EL (cell line): Measurements from ENCODE around the gene ASCC3.
"Not testable (repeated sequence)": the region's sequence is repeated elsewhere in the genome, so short reads cannot be mapped to it uniquely, and the experiment has no call there.

Experiments
- DNase-seq: peaks from one replicate; pipeline ENCODE4 v3.0.0-alpha.2; 2016

Gene ASCC3

GRCh38 chr6:100803264-100804045 lies 77.7 kb downstream of the ASCC3 start:
- no peak for DNase-seq

DNA sequence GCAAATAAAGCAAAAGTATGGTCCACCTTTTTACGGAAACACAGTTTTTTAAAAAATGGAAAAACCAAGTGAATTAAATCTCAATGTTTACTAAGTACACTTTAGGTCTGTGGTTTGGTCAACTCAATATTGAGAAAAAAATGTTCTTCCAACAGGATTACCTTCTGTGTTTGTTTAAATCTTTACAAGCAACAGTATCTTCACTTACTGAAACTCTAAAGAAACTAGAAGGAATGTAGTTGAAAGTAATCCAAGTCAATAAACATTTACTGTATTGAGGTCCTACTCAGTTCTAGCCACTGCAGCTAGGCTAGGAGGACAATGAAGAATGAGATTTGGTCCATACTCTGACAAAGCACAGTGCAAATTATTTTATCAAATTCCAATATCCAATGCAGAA lies 80.1 kb downstream of the ASCC3 start:
- DNase-seq, result no peak

DNA sequence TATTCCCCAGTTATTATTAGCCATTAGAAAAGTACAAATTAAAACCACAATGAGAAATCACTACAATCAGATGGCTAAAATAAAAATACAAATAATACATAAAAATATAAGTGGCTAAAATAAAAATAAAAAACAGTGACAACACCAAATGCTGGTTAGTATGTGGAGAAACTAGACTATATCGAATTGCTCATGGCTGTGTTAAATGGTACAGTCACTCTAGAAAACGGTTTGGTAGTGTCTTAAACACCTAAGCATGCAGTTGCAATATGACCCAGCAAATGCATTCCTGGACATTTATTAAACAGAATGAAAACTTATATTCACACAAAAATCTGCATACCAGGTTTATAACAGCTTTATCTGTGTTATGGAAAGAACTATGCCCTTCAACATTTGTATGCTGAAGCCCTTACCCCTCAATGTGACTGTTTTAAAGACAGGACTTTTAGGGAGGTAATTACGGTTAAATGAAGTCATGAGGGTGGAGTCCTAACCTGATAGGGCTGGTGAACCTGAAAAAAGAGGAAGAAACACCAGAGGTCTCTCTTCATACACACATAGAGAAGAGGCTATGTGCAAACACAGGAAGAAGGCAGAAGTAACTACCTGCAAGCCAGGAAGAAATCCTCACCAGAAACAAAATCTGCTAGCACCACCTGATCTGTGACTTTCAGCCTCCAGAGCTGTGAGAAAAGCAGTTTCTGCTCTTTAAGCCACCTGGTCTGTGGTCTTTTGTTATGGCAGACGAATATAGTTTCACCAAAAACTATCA lies 84.9 kb downstream of the ASCC3 start:
- no peak for DNase-seq

DNA sequence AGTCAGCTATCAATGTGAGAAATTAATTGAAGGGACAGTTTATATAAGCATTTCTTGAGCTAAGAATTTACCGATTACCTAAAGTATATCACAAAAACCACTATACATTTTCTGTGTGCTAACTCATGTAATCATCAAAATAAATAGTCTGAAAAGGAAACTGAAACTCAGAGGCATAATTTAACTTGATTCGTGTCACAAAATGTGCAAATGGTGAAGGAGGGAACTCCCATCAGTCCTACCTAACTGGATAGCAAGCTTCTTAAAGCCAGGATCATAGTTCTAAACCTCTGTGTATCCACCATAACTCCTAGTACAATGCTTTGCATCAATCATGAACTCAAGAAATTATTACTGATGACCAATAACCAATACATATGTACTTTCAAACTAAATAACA lies 91.0 kb downstream of the ASCC3 start:
- DNase-seq, result no peak

DNA sequence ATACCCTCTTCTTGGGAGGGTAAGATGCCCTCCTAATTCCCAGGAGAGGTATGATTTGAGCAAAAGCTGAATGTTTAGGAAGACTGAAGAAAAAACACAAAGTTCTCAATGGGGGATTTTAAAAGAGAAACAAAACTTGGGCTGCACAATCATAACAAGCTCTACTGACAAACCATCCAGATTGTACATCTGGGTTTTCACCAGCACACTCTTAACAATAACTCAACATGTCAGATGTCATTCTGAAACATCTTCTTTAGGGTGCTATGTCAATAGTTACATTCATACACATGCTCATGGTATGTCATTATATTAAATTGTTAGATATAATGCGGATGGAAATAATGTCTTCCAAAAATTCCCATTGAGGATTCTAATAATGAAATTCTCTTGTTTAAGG lies 95.1 kb downstream of the ASCC3 start:
- no peak for DNase-seq

DNA sequence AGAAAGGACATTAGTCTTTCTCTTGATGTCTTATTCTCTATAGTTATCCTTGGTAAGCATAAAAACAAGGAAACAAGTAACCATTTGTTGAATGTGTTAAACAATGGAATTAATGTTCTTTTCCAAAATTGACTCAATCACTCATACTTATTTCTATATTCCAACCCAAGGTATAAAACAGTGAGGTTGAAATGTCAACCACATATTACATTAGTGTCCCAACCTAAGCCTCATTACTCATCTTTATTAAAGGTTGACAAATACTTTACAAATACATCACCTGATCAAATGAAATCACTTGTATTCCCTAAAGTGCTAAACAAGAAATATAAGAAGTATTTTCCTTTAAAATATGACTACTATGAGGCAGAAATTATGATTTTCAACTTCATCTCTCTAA lies 100.5 kb downstream of the ASCC3 start:
- DNase-seq, result no peak

DNA sequence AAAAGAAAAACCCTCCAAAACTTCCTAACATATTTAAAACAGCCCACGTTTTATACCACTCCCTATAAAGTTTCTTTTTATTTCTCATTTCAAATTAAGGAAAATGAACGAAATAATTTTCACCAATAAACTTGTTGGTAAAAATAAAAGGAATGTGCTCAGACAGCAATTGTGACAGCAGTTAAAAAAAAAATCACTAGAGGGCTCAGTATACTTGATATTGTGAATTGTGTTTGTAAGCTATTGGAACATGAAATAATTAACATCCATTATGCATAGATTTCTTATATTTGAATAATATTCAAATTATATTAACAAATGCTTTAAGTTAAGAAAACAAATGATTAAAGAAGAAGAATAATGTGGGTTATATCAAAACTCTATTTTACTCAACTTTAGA lies 105.5 kb downstream of the ASCC3 start:
- no peak for DNase-seq

DNA sequence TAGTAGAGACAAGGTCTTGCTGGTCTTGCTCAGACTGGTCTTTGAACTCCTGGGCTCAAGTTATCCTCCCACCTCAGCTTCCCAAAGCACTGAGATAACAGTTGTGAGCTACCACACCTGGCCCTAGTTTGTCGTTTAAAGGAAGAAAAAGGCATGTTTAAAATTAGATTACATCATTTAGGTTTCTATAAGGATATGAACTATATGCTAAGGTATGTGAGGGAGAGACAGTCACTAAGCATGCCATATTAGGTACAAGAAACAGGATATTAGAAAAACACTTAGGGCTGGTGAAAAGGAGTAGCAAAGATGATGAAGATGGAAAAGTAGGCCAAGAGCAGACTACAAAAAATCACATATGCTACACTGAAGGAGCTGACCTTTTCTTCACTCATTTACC lies 106.4 kb downstream of the ASCC3 start:
- DNase-seq, result peak; percentile 22

GRCh38 chr6:100768816-100769351 lies 112.2 kb downstream of the ASCC3 start:
- no peak for DNase-seq

DNA sequence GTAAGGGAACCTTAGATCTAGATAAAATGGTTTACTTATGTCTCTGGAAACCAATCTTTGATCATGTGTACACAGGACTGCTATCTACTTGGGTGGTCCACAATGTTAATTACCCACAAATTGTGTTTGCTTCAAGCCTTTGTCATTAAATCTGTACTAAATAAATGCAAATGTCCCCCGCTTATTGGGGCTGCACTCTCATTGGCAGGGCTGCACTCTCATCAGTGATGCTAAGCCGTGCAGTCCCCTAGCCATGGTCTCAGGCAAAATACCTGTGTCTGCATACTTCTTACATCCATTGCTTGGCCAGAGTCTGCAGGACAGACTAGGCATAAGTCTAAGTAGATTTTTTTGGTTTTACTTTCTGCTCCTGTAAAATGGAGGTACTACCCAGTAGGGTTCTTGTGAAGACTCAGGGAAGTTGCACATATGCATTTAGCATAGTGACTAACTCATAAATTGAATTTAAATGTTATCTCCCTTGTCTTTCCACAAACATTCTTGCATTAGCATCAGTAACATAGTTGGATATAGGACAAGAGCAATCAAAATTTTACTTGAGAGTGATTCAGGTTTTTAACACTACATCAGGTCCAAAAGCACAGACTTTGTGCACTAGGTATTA lies 117.4 kb downstream of the ASCC3 start:
- no peak for DNase-seq

DNA sequence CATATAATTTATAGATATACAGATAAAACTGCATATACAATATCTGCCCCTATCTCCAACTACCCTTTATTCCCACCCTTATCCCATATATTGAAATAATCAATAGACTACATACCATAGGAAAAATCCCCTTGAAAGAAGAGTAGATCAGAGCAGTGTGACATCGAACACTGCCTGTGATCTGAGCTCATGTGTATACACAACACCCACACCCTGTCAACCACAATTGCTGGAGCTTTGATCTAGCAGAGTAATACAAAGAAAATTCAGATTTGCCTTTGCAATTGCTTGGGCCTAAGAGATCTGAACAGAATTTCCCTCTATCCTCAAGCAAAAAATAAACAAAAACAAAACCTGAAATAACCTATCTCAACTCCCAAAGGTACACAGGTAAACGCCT lies 119.3 kb downstream of the ASCC3 start:
- no peak for DNase-seq

- DNase-seq, result not testable (repeated sequence)
These were observed 122.7 kb downstream of the ASCC3 start for GRCh38 chr6:100758386-100758785.

DNA sequence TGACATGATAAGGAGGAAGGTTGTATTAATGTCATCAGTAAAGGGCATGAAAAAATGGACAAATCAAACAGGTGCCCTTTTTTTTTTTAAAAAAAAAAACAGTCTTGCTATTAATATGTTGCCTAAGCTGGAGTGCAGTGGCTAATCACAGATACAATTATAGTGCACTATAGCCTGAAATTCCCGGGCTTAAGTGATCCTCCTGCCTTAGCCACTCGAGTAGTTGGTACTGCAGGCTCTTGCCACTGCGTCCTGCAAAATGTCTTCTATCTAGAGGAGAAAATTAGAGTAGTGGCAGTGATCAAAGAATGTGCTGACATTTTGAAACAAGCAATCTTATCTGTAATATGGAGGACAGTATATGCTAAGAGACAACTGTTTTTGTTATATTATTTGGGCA lies 127.7 kb downstream of the ASCC3 start:
- no peak for DNase-seq

GRCh38 chr6:100751590-100751989 lies 129.5 kb downstream of the ASCC3 start:
- DNase-seq, result no peak

- no peak for DNase-seq
These were observed 135.6 kb downstream of the ASCC3 start for GRCh38 chr6:100745419-100746041.

GRCh38 chr6:100740439-100740838 lies 140.7 kb downstream of the ASCC3 start:
- no peak for DNase-seq

- not testable (repeated sequence) for DNase-seq
These were observed 143.4 kb downstream of the ASCC3 start for GRCh38 chr6:100737720-100738119.

DNA sequence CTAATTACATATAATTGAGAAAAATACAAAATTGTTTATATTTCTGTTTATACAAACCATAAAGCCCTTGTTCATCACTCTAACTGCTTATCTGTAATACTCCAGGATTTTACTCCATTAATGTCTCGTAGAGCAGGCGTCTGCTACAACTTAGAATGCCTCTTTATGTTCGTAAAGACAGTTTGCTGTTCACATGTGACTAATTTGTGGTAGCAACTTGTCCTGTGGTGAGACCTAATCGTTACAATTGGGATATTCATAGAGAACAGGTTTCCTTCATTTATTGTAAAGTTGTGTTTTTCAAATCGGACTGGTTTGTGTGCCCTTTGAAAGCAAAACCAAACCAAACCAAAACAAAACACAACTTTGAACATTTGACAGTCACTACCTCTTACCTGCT lies 149.7 kb downstream of the ASCC3 start:
- no peak for DNase-seq

- DNase-seq, result no peak
These were observed 150.8 kb downstream of the ASCC3 start for GRCh38 chr6:100730001-100730980.

DNA sequence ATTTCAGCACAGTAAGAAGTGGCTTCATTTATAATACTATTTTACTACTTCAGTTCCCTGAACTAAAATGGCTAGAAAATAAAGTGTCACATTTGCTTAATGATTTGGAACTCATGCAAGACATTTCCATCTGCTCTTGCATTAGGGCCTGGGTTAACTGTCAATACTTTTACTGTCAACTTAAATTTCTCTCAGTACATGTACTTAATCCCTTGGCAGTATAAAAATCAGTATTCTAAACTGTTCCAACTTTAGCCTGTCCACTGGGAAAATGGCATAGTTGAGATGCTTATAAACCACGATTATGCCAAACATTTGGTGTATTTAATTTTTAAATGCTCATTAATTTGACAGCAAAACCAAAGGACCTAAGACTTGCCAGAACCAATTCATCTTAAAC lies 154.5 kb downstream of the ASCC3 start:
- DNase-seq, result peak; percentile 66

DNA sequence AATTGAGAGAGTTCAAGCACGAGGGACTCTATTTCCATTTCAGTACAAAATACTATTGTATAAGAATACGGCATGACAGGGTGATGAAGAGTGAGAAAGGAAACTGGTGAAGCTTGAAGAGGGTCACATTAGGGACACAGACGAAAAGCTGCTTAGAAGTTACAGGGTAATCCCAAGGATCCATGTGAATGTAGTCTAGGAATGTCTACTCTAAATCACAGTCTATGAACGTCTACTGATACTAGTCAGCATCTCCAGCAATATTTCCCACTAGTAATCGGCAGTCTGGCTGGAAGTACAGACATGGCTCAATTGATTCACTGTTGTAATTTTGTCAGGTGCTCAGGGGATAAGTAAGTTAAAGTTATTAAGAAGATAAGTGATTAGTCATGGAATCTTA lies 156.4 kb downstream of the ASCC3 start:
- no peak for DNase-seq

- DNase-seq, result no peak
These were observed 156.9 kb downstream of the ASCC3 start for GRCh38 chr6:100724222-100724621.
